WTC11 (cell line): Measurements from ENCODE around the gene MAPRE2. TPM values are rescaled to one million over a fixed set of nuclear protein-coding genes. Genes with fewer than 3 reads are reported as not detected.

Source experiments
- ATAC-seq: fragments of 200-7000 bp; cut with Tn5 transposase; 2 replicates; pipeline ENCODE4 v1.10.0; 2021; ENCODE audit warnings: mild to moderate bottlenecking, moderate library complexity
- CTCF ChIA-PET: fragments of 300-600 bp; sonication (Branson Sonifier 250); formaldehyde crosslinking; loops from one replicate; lab custom pipeline; 2021; ENCODE audit warnings: antibody characterized with exemption; lab: Charles Lee
- POLR2A ChIA-PET: fragments of 350-600 bp; sonication (Branson Sonifier 250); formaldehyde crosslinking; loops from one replicate; lab custom pipeline; 2021; ENCODE audit warnings: antibody characterized with exemption; lab: Charles Lee
- DNase-seq: peaks from one replicate; pipeline ENCODE4 v3.0.0; 2021; ENCODE audit warnings: low spot score
- H3K27ac Mint-ChIP-seq: 2 replicates; pipeline ENCODE4 v1.8.0; 2021; ENCODE audit warnings: mixed read lengths
- H3K27me3 Mint-ChIP-seq: 2 replicates; pipeline ENCODE4 v1.8.0; 2021; ENCODE audit warnings: low read depth, mild to moderate bottlenecking, moderate library complexity, mixed read lengths
- H3K36me3 Mint-ChIP-seq: 2 replicates; pipeline ENCODE4 v1.8.0; 2021; ENCODE audit warnings: mixed read lengths
- H3K4me1 Mint-ChIP-seq: 2 replicates; pipeline ENCODE4 v1.8.0; 2022; ENCODE audit warnings: mixed read lengths
- H3K4me3 Mint-ChIP-seq: 2 replicates; pipeline ENCODE4 v1.8.0; 2021; ENCODE audit warnings: mild to moderate bottlenecking, moderate library complexity, mixed read lengths
- H3K9me3 Mint-ChIP-seq: 2 replicates; pipeline ENCODE4 v1.8.0; 2021; ENCODE audit warnings: mixed read lengths
- ATF6 ChIP-seq: sonication (generic); formaldehyde crosslinking; IDR thresholded peaks from 2 replicates; pipeline ENCODE4 v1.8.1; 2023; ENCODE audit warnings: mild to moderate bottlenecking, missing genetic modification reagents
- CBFB ChIP-seq: sonication (generic); formaldehyde crosslinking; IDR thresholded peaks from 2 replicates; pipeline ENCODE4 v1.8.1; 2022; ENCODE audit warnings: mild to moderate bottlenecking, low read depth, missing genetic modification reagents
- E2F5 ChIP-seq: sonication (generic); formaldehyde crosslinking; IDR thresholded peaks from 2 replicates; pipeline ENCODE4 v1.8.1; 2022; ENCODE audit warnings: mild to moderate bottlenecking, moderate library complexity, missing genetic modification reagents
- ELF4 ChIP-seq: sonication (generic); formaldehyde crosslinking; IDR thresholded peaks from 2 replicates; pipeline ENCODE4 v1.8.1; 2022; ENCODE audit warnings: low read depth, mild to moderate bottlenecking, moderate library complexity, missing genetic modification reagents
- ETV6 ChIP-seq: sonication (generic); formaldehyde crosslinking; IDR thresholded peaks from 2 replicates; pipeline ENCODE4 v1.8.1; 2022; ENCODE audit warnings: mild to moderate bottlenecking, missing genetic modification reagents
- FOXJ3 ChIP-seq: sonication (generic); formaldehyde crosslinking; IDR thresholded peaks from 2 replicates; pipeline ENCODE4 v1.9.0; 2021; ENCODE audit warnings: missing genetic modification reagents, mild to moderate bottlenecking, borderline replicate concordance
- FOXK1 ChIP-seq: sonication (generic); formaldehyde crosslinking; IDR thresholded peaks from 2 replicates; pipeline ENCODE4 v1.8.0; 2022; ENCODE audit warnings: mild to moderate bottlenecking, moderate library complexity, missing genetic modification reagents
- GRHL2 ChIP-seq: fragments of 250-450 bp; sonication (Bioruptor Pico); IDR thresholded peaks from 2 replicates; pipeline ENCODE4 v1.8.0; 2022; ENCODE audit warnings: mild to moderate bottlenecking, moderate library complexity; ENCODE audit not compliant: insufficient replicate concordance, severe bottlenecking
- HMGA2 ChIP-seq: fragments of 250-450 bp; sonication (Bioruptor Pico); IDR thresholded peaks from 2 replicates; pipeline ENCODE4 v1.4.0; 2021; ENCODE audit warnings: mild to moderate bottlenecking, moderate library complexity
- IRF1 ChIP-seq: sonication (generic); formaldehyde crosslinking; IDR thresholded peaks from 2 replicates; pipeline ENCODE4 v1.8.0; 2023; ENCODE audit warnings: missing genetic modification reagents
- NFE2L1 ChIP-seq: sonication (generic); formaldehyde crosslinking; IDR thresholded peaks from 2 replicates; pipeline ENCODE4 v1.8.1; 2023; ENCODE audit warnings: missing genetic modification reagents
- NR3C1 ChIP-seq: sonication (generic); formaldehyde crosslinking; conservative IDR thresholded peaks from 2 replicates; pipeline ENCODE4 v1.8.1; 2023; ENCODE audit warnings: low read depth, mild to moderate bottlenecking, missing genetic modification reagents
- OVOL2 ChIP-seq: fragments of 250-450 bp; sonication (Bioruptor Pico); IDR thresholded peaks from 2 replicates; pipeline ENCODE4 v1.9.0; 2021; ENCODE audit warnings: mild to moderate bottlenecking, borderline replicate concordance
- STAT6 ChIP-seq: sonication (generic); formaldehyde crosslinking; conservative IDR thresholded peaks from 2 replicates; pipeline ENCODE4 v1.8.1; 2023; ENCODE audit warnings: mild to moderate bottlenecking, low read depth, missing genetic modification reagents, moderate library complexity
- TP53 ChIP-seq: sonication (generic); formaldehyde crosslinking; IDR thresholded peaks from 2 replicates; pipeline ENCODE4 v1.8.1; 2023; ENCODE audit warnings: mild to moderate bottlenecking, missing genetic modification reagents
- ZNF423 ChIP-seq: fragments of 250-450 bp; sonication (Bioruptor Pico); IDR thresholded peaks from 2 replicates; pipeline ENCODE4 v2.1.2; 2022; ENCODE audit warnings: mild to moderate bottlenecking, moderate library complexity
- ZNF671 ChIP-seq: fragments of 250-450 bp; sonication (Bioruptor Pico); IDR thresholded peaks from 2 replicates; pipeline ENCODE4 v1.8.0; 2021; ENCODE audit warnings: mild to moderate bottlenecking
- total RNA-seq: library from RNA; stranded (reverse); gene quantifications from 3 replicates; pipeline ENCODE4 v1.2.3, GENCODE V29; 2021
- TF ChIP-seq, protein P1 (sequence below): sonication (generic); formaldehyde crosslinking; IDR thresholded peaks from 2 replicates; pipeline ENCODE4 v1.8.1; 2022; ENCODE audit warnings: mild to moderate bottlenecking, missing genetic modification reagents, moderate library complexity, borderline replicate concordance

The MAPRE2 gene
- total RNA-seq, 1 experiment from 2014 or later: 20.4 TPM

GRCh38 chr18:35137632-35138031 lies 96.4 kb downstream of the MAPRE2 start:
- peaks cover 27% of the 10 kb centered on the region for H3K4me1 Mint-ChIP-seq
- ATAC-seq (no peak), DNase-seq (no peak)
- POLR2A ChIA-PET: no interaction called here
- TF ChIP-seq GRHL2 (no peak), NR3C1 (CRISPR knock-in tag) (no peak), NFE2L1 (CRISPR knock-in tag) (no peak), ZNF671 (CRISPR knock-in tag) (no peak), HMGA2 (no peak), ATF6 (CRISPR knock-in tag) (no peak), CBFB (CRISPR knock-in tag) (no peak), ETV6 (CRISPR knock-in tag) (no peak), FOXJ3 (CRISPR knock-in tag) (no peak), ELF4 (CRISPR knock-in tag) (no peak)
- TF ChIP-seq, protein P1, sequence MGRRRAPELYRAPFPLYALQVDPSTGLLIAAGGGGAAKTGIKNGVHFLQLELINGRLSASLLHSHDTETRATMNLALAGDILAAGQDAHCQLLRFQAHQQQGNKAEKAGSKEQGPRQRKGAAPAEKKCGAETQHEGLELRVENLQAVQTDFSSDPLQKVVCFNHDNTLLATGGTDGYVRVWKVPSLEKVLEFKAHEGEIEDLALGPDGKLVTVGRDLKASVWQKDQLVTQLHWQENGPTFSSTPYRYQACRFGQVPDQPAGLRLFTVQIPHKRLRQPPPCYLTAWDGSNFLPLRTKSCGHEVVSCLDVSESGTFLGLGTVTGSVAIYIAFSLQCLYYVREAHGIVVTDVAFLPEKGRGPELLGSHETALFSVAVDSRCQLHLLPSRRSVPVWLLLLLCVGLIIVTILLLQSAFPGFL (CRISPR knock-in tag): no peak
- H3K36me3 Mint-ChIP-seq: peaks cover 2% of the 10 kb centered on the region; the same call in 1 of the 2 replicates
- CTCF ChIA-PET: interaction anchor here (1.3 kb wide), 1 partner anchor 10 kb away, joined by 4 read pairs; no protein-coding TSS in a partner anchor
- H3K9me3 Mint-ChIP-seq: no peaks in the 10 kb centered on the region
- H3K27ac Mint-ChIP-seq: no peak overlapping the region
- no peaks in the 10 kb centered on the region for H3K27me3 Mint-ChIP-seq
- no peak overlapping the region for H3K4me3 Mint-ChIP-seq

DNA sequence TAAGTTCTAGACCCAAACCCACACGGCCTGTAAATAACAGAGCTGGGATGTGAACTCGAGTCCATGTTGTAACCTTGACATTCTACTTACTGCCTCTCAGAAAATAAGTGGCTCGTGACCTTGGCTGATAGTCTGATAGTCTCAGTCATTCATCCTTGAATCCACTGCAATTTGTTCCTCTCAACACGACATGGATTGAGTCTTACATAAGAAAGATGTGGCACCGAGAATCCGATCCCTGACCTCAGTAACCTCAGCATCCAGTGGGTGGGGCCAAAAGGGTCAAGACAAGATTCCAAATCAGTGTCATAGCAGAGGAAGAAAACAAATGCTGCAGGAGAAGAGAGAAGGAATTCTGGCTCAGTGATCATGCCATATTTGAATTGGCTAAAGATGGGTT lies 97.6 kb downstream of the MAPRE2 start:
- ChIA-PET CTCF (interaction anchor here (0.8 to 1.7 kb wide), 2 partner anchors 12 to 272 kb away, joined by 3 to 5 read pairs; no protein-coding TSS in a partner anchor), POLR2A (no interaction called here)
- Mint-ChIP-seq H3K4me3 (no peak overlapping the region), H3K27ac (no peak overlapping the region), H3K27me3 (no peaks in the 10 kb centered on the region), H3K4me1 (peaks cover 29% of the 10 kb centered on the region), H3K9me3 (no peaks in the 10 kb centered on the region), H3K36me3 (peaks cover 2% of the 10 kb centered on the region; the same call in 1 of the 2 replicates)
- DNase-seq (no peak), ATAC-seq (no peak)
- no peak for TF ChIP-seq TP53 (CRISPR knock-in tag)
- TF ChIP-seq GRHL2: no peak
- TF ChIP-seq E2F5: no peak
- TF ChIP-seq FOXK1 (CRISPR knock-in tag): no peak
- no peak for TF ChIP-seq STAT6 (CRISPR knock-in tag)
- no peak for TF ChIP-seq ETV6 (CRISPR knock-in tag)
- TF ChIP-seq IRF1 (CRISPR knock-in tag): no peak
- no peak for TF ChIP-seq ELF4 (CRISPR knock-in tag)
- no peak for TF ChIP-seq OVOL2 (CRISPR knock-in tag)
- TF ChIP-seq ZNF423 (CRISPR knock-in tag): no peak
